PC-9 (cell line): ENCODE data around the gene CA12.

Experiments used
- EZH2 ChIP-seq: fragments of 200-600 bp; sonication (generic); IDR thresholded peaks from 2 replicates; pipeline ENCODE4 v1.8.0; 2017; ENCODE audit warnings: antibody characterized with exemption, low read depth
- TF ChIP-seq, protein P1 (sequence below): fragments of 200-600 bp; sonication (generic); conservative IDR thresholded peaks from 2 replicates; pipeline ENCODE4 v1.6.1; 2017; ENCODE audit warnings: mixed run types, antibody characterized with exemption, mild to moderate bottlenecking, moderate library complexity

DNA sequence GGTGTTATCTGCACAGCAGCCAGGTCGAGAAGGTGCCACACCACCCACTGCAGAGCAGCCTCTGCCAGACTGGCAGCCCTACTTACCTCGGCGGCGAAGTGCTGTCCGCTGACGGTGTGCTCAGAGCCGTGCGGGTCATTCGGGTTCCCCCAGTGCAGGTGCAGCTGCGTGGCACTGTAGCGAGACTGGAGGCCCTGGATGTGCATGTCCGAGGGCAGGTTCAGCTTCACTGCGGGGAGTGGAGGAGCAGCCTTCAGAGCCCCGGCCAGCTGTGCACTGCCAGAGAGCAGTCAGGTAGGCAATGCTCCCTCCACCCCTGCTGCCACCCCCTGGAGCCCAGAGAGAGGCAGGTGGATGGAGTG lies 36.3 kb downstream of the CA12 start:
- TF ChIP-seq, protein P1, sequence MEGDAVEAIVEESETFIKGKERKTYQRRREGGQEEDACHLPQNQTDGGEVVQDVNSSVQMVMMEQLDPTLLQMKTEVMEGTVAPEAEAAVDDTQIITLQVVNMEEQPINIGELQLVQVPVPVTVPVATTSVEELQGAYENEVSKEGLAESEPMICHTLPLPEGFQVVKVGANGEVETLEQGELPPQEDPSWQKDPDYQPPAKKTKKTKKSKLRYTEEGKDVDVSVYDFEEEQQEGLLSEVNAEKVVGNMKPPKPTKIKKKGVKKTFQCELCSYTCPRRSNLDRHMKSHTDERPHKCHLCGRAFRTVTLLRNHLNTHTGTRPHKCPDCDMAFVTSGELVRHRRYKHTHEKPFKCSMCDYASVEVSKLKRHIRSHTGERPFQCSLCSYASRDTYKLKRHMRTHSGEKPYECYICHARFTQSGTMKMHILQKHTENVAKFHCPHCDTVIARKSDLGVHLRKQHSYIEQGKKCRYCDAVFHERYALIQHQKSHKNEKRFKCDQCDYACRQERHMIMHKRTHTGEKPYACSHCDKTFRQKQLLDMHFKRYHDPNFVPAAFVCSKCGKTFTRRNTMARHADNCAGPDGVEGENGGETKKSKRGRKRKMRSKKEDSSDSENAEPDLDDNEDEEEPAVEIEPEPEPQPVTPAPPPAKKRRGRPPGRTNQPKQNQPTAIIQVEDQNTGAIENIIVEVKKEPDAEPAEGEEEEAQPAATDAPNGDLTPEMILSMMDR = no peak
- TF ChIP-seq EZH2 = no peak
